Right lobe of liver (tissue), 6 donors: Measurements from ENCODE around the gene TMEM86A. TPM values are rescaled to one million over a fixed set of nuclear protein-coding genes. Genes with fewer than 3 reads are reported as not detected.
A peak's percentile ranks its signal among the peaks of the same experiment; 100 is the strongest.

ENCODE experiments used
- ATAC-seq, 4 donors: fragments of 200-7000 bp; cut with Tn5 transposase; one replicate each; pipeline ENCODE4 v1.9.1; 2020; ENCODE audit warnings: mild to moderate bottlenecking in 4 of 4, moderate library complexity in 4 of 4
- DNase-seq, 3 donors: peaks; one replicate each; pipeline ENCODE4 v3.0.0-alpha.2; 2020
- H3K27ac ChIP-seq, 3 donors: fragments of 200-600 bp; one replicate each; pipeline ENCODE4 v1.8.0; 2022
- H3K27me3 ChIP-seq, 2 donors: fragments of 200-600 bp; one replicate each; pipeline ENCODE4 v1.8.0; 2022
- H3K36me3 ChIP-seq, 4 donors: fragments of 200-600 bp; sonication (generic) in 1 of 4; one replicate each; pipeline versions ENCODE4 v1.5.1 to v1.8.0; 2017 to 2022; ENCODE audit warnings: control low read depth in 1 of 4
- H3K4me1 ChIP-seq, 4 donors: fragments of 200-600 bp; sonication (generic) in 1 of 4; one replicate each; pipeline versions ENCODE4 v1.5.1 to v1.8.0; 2017 to 2022; ENCODE audit warnings: control low read depth in 1 of 4
- H3K4me3 ChIP-seq, 3 donors: fragments of 200-600 bp; one replicate each; pipeline ENCODE4 v1.8.0; 2022
- H3K9me3 ChIP-seq, 4 donors: fragments of 200-600 bp; sonication (generic) in 1 of 4; one replicate each; pipeline versions ENCODE4 v1.5.1 to v1.8.0; 2017 to 2022; ENCODE audit warnings: control low read depth in 1 of 4
- POLR2A ChIP-seq: fragments of 450-650 bp; IDR thresholded peaks from one replicate; pipeline ENCODE4 v1.6.1; 2017; ENCODE audit warnings: antibody characterized with exemption, mild to moderate bottlenecking
- WGBS: methylation state at CpG from one replicate; pipeline ENCODE4 v1.1.6; 2018; ENCODE audit warnings: low coverage, low lambda C conversion rate; ENCODE audit not compliant: insufficient coverage; ENCODE audit errors: missing lambda C conversion rate; 5-methylcytosine and 5-hydroxymethylcytosine counted together
- intact Hi-C, 2 donors: fragments of 100-400 bp; cut with DNase I; formaldehyde crosslinking; loops; one replicate each; pipeline versions ENCODE4 v1.11.2 to v1.14.1; 2022
- total RNA-seq, 6 experiments: library from RNA; depleted of rRNA in 2 of 6; stranded (reverse); fragments of >200 nt in 2 of 6; fragmentation: NEBNext Ultra II Directional in 3 of 6; extraction: Animal tissue kit (Norgen Biotek cat#: 25700) in 3 of 6; gene quantifications; one replicate each; pipeline versions ENCODE4 v1.1.0 to v1.2.4, GENCODE V29; 2016 to 2023
- TF ChIP-seq, protein P1 (sequence below), 4 donors: fragments of 200-600 bp in 3 of 4; fragments of 450-650 bp in 1 of 4; IDR thresholded peaks; one replicate each; pipeline versions ENCODE4 v1.5.1 to v1.8.0; 2016 to 2022; ENCODE audit warnings: antibody characterized with exemption in 4 of 4, mild to moderate bottlenecking in 2 of 4
- donor health status: DM: no; HTN: yes; CAD: no.
- donor health status: DM: no; HTN: no; CAD: no.
- donor health status: DM: no; HTN: no; CAD: no.
- donor health status: DM: no; HTN: yes; CAD: no.
- donor health status: DM: no; HTN: yes; CAD: no.

The TMEM86A gene
- total RNA-seq, 6 experiments from 2014 or later: 2.0 to 4.9 (median 3.8) TPM

DNA sequence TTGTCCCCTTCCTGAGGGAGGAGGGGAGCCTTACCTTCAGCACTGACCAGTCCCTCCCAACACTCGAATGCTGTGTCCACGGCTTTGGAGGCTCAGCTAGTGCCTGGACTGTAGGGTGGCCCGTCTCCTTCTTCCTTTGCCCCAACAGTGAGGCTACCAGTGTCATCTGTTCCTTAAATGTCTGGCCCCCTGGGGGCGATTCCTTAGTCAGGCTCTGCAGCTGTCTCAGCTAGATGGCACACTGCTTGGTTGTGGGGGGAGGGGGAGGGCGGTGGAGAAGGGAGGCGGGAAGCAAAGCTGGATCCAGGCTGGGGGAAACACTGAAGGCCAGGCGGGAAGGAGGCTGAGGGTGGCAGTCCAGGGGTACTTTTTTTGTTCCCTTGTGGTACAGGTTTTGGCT is 27.5 kb downstream of the TMEM86A start, which contains the start of gene IGSF22:
Gene IGSF22 (minus strand): TSS at position 149 of the 400 bp plus-strand sequence. CDS start 1,952 bp downstream, outside the sequence.
- Histone ChIP-seq H3K36me3 (no peaks in the 10 kb centered on the region), H3K4me1 (peaks cover 0 to 8% (median 0%) of the 10 kb centered on the region in 4 donors), H3K4me3 (no peak within 1 kb of the TSS), H3K27ac (no peak within 1 kb of the TSS), H3K27me3 (no peaks in the 10 kb centered on the region), H3K9me3 (no peaks in the 10 kb centered on the region)
- TF ChIP-seq, protein P1, sequence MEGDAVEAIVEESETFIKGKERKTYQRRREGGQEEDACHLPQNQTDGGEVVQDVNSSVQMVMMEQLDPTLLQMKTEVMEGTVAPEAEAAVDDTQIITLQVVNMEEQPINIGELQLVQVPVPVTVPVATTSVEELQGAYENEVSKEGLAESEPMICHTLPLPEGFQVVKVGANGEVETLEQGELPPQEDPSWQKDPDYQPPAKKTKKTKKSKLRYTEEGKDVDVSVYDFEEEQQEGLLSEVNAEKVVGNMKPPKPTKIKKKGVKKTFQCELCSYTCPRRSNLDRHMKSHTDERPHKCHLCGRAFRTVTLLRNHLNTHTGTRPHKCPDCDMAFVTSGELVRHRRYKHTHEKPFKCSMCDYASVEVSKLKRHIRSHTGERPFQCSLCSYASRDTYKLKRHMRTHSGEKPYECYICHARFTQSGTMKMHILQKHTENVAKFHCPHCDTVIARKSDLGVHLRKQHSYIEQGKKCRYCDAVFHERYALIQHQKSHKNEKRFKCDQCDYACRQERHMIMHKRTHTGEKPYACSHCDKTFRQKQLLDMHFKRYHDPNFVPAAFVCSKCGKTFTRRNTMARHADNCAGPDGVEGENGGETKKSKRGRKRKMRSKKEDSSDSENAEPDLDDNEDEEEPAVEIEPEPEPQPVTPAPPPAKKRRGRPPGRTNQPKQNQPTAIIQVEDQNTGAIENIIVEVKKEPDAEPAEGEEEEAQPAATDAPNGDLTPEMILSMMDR (IDR thresholded peaks at IDR 0.05): no peak
- TF ChIP-seq POLR2A: no peak
- no peak for ATAC-seq
- WGBS: 64% methylated on average over 3 of the region's 7 CpGs
- intact Hi-C loops: no loop called here
- DNase-seq: no peak

DNA sequence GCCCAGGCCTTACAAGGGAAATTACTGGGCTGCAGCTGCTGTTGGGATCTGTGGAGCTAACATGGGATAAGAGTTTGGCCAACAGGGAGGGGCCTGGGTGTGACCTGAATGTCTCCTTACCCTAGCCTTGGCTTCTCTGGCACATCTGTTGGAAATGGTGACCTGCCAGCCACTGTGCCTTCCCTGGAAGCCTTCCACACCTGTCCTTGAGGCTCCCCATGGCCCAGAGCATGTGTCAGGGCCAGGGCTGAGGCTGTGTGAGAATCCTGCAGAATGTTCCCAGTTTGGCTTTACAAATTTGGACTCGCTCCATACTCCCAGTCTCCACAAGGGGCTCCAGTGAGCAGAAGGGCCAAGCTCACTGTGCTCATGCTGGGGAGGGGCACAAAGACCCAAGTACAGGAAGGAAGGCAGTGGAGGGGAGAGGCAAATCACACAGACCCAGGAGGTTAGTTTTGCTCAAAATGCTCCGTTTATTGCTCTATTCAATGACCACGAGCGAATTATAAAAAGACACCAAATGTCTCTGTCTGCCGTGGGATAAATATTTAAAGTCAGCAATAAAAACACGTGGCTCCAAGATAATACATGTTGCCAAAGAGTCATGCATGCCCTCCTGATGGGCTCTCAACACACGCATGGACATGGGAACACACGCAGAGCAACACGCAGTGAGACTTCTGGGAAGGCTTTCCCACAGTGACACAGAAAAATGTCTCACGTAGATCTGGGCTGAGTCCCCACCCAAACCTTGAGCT is 29.1 kb downstream of the TMEM86A start:
- intact Hi-C loops: no loop called here
- Histone ChIP-seq H3K27me3 (no peaks in the 10 kb centered on the region), H3K36me3 (no peaks in the 10 kb centered on the region), H3K9me3 (no peaks in the 10 kb centered on the region), H3K4me1 (no peaks in the 10 kb centered on the region), H3K27ac (no peak overlapping the region), H3K4me3 (no peak overlapping the region)
- peak; percentile 53 to 74 (median 70) for ATAC-seq
- 32% methylated on average over 8 of the region's 10 CpGs for WGBS
- no peak for DNase-seq
- no peak for TF ChIP-seq POLR2A
- TF ChIP-seq, protein P1 (IDR thresholded peaks at IDR 0.05): peak; percentile 47 to 76 (median 66)

DNA sequence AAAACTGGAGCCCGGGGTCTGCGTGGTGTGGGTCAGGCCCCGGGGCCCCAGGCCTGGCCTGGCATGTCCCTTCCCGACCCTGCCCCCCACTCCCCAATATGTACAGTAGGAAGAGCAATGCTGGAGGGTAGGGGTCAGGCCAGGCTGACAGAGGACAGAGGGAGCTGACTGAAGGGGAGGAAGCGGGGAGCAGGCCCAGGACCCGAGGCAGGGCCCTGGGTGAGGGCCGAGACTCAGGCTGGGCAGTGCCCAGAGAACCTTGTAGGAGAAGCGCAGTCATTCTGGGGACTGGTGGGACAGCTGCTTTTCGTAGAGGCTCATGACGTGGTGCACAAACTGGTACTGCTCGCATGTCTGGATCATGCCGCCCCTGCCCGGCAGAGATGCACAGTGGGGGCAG is 30.1 kb downstream of the TMEM86A start:
- Histone ChIP-seq H3K27me3 (no peaks in the 10 kb centered on the region), H3K36me3 (no peaks in the 10 kb centered on the region), H3K4me1 (no peaks in the 10 kb centered on the region), H3K9me3 (no peaks in the 10 kb centered on the region), H3K27ac (no peak overlapping the region), H3K4me3 (no peak overlapping the region)
- intact Hi-C loops: no loop called here
- WGBS: no CpG with 5 or more reads among the region's 13 CpGs
- TF ChIP-seq, protein P1 (IDR thresholded peaks at IDR 0.05): no peak
- no peak for TF ChIP-seq POLR2A
- DNase-seq: no peak
- no peak for ATAC-seq

DNA sequence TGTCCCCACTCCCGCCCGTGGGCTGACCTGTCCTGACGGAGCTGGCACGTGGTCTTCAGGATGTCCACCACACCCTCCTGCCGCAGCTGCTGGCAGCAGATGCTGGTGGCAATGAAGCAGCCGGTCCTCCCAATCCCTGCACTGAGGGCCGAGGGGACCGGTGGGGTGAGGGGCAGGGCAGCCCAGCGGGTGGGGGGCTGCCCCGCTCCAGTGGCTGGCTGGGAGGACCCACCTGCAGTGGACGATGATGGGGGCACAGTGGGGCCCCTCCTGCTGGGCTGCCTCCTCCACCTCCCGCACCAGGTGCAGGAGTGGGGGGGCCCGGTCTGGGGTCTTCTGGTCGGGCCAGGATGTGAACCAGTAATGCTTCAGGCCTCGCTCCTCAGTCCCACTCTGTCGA is 30.8 kb downstream of the TMEM86A start:
- H3K9me3 ChIP-seq: no peaks in the 10 kb centered on the region
- 75% methylated on average over 12 of the region's 16 CpGs for WGBS
- intact Hi-C loops: no loop called here

More for the DNA sequence above, 30.8 kb downstream of the TMEM86A start:
- no peaks in the 10 kb centered on the region for H3K36me3 ChIP-seq
- no peak for DNase-seq
- no peaks in the 10 kb centered on the region for H3K27me3 ChIP-seq
- TF ChIP-seq POLR2A: no peak
- TF ChIP-seq, protein P1 (IDR thresholded peaks at IDR 0.05): no peak
- no peak overlapping the region for H3K27ac ChIP-seq
- H3K4me3 ChIP-seq: no peak overlapping the region
- ATAC-seq: no peak
- H3K4me1 ChIP-seq: no peaks in the 10 kb centered on the region
